Ovary (tissue), 9 donors: ENCODE data around the gene MED14. TPM values are rescaled to one million over a fixed set of nuclear protein-coding genes. Genes with fewer than 3 reads are reported as not detected.

ENCODE experiments used
- DNase-seq, 5 donors: peaks; one replicate each; pipeline ENCODE4 v3.0.0-alpha.2; 2019 to 2020
- H3K27ac ChIP-seq, 2 donors: fragments of 200-600 bp; one replicate each; pipeline versions ENCODE4 v1.5.1 to v1.8.0; 2019 to 2022
- H3K27me3 ChIP-seq: fragments of 200-600 bp; one replicate; pipeline ENCODE4 v1.8.0; 2022
- H3K36me3 ChIP-seq: fragments of 200-600 bp; sonication (generic); one replicate; pipeline ENCODE4 v1.5.1; 2019
- H3K4me1 ChIP-seq: one replicate; pipeline ENCODE4 v1.8.1; 2013; ENCODE audit warnings: mild to moderate bottlenecking, moderate library complexity; ENCODE audit not compliant: insufficient read depth
- H3K4me3 ChIP-seq: fragments of 200-600 bp; sonication (generic); one replicate; pipeline ENCODE4 v1.5.1; 2017
- H3K9me3 ChIP-seq, 2 donors: fragments of 200-600 bp in 1 of 2; sonication (generic) in 1 of 2; one replicate each; pipeline versions ENCODE4 v1.5.1 to v1.8.1; 2013 to 2019; ENCODE audit warnings: mild to moderate bottlenecking in 1 of 2, moderate library complexity in 1 of 2
- CTCF ChIP-seq, 3 donors: fragments of 450-650 bp in 2 of 3; fragments of 200-600 bp in 1 of 3; IDR thresholded peaks; one replicate each; pipeline versions ENCODE4 v1.5.1 to v1.8.0; 2016 to 2022; ENCODE audit warnings: antibody characterized with exemption in 3 of 3, mild to moderate bottlenecking in 1 of 3
- EP300 ChIP-seq: sonication (generic); formaldehyde crosslinking; IDR thresholded peaks from one replicate; pipeline ENCODE4 v1.6.1; 2017; ENCODE audit warnings: antibody characterized with exemption
- POLR2A ChIP-seq: fragments of 450-650 bp; IDR thresholded peaks from one replicate; pipeline ENCODE4 v1.6.1; 2017; ENCODE audit warnings: antibody characterized with exemption, mild to moderate bottlenecking, moderate library complexity
- WGBS, 3 donors: extraction: QIAGEN DNeasy Blood & Tissue Kit in 1 of 3; methylation state at CpG; one replicate each; pipeline versions ENCODE4 v1.1.5 to v1.1.7; 2013 to 2017; 5-methylcytosine and 5-hydroxymethylcytosine counted together
- intact Hi-C, 4 donors: fragments of 100-400 bp; cut with DNase I; formaldehyde crosslinking; loops; one replicate each; pipeline versions ENCODE4 v1.11.0 to v1.15.1; 2022 to 2023
- polyA plus RNA-seq, 2 donors: library from polyadenylated mRNA; stranded (reverse); fragments of 200-250 nt in 1 of 2; fragments of 350-450 nt in 1 of 2; fragmentation: Illumina TruSeq in 1 of 2; extraction: RNeasy Lipid Tissue Mini Kit (QIAGEN cat#74804) in 1 of 2; gene quantifications; one replicate each; pipeline ENCODE4 v1.2.3, GENCODE V29; 2013 to 2014
- total RNA-seq, 7 donors: library from RNA; depleted of rRNA in 2 of 7; stranded (reverse); fragments of >200 nt in 2 of 7; fragmentation: NEBNext Ultra II Directional in 3 of 7; extraction: Animal tissue kit (Norgen Biotek cat#: 25700) in 3 of 7; gene quantifications; one replicate each; pipeline versions ENCODE4 v1.1.0 to v1.2.4, GENCODE V29; 2016 to 2023
- donor health status: DM: no; HTN: no; CAD: no; lungs with moderate emphysema.
- donor health status: DM: no; HTN: no; CAD: no.
- donor health status: Bipolar disorder and iron deficiency.
- donor health status: DM: yes; HTN: yes; CAD: no.
- donor health status: DM: no; HTN: no; CAD: no.
- donor health status: DM: yes; HTN: yes; CAD: no.

Gene MED14
- total and polyA plus RNA-seq, 9 donors: 12.1 to 41.5 (median 33.1) TPM

GRCh38 chrX:40722930-40723329 is 12.4 kb downstream of the MED14 start:
- intact Hi-C loops: no loop called here
- no peak for TF ChIP-seq EP300
- TF ChIP-seq POLR2A: no peak
- TF ChIP-seq CTCF (IDR thresholded peaks at IDR 0.05): no peak
- DNase-seq: no peak
- H3K36me3 ChIP-seq: no peaks in the 10 kb centered on the region
- H3K9me3 ChIP-seq: no peaks in the 10 kb centered on the region
- 62 to 69% (median 63%) methylated on average over 1 of the region's 1 CpG for WGBS, 3 donors
- H3K27ac ChIP-seq: no peak overlapping the region
- H3K4me3 ChIP-seq: no peak overlapping the region
- H3K27me3 ChIP-seq: no peaks in the 10 kb centered on the region
- no peaks in the 10 kb centered on the region for H3K4me1 ChIP-seq

GRCh38 chrX:40721489-40722106 is 13.7 kb downstream of the MED14 start:
- no peak overlapping the region for H3K27ac ChIP-seq
- 75 to 91% (median 84%) methylated on average over 3 of the region's 3 CpGs for WGBS, 3 donors
- no peaks in the 10 kb centered on the region for H3K36me3 ChIP-seq
- H3K4me1 ChIP-seq: no peaks in the 10 kb centered on the region
- no peaks in the 10 kb centered on the region for H3K9me3 ChIP-seq
- DNase-seq: no peak
- intact Hi-C loops: no loop called here
- no peak for TF ChIP-seq EP300
- no peak for TF ChIP-seq POLR2A
- no peak for TF ChIP-seq CTCF (IDR thresholded peaks at IDR 0.05)
- no peaks in the 10 kb centered on the region for H3K27me3 ChIP-seq
- H3K4me3 ChIP-seq: no peak overlapping the region

- H3K4me3 ChIP-seq: no peak overlapping the region
- no peak overlapping the region for H3K27ac ChIP-seq
- no peaks in the 10 kb centered on the region for H3K4me1 ChIP-seq
- WGBS, 3 donors: 88 to 98% (median 96%) methylated on average over 8 of the region's 8 CpGs
- H3K36me3 ChIP-seq: no peaks in the 10 kb centered on the region
- DNase-seq: no peak
- H3K9me3 ChIP-seq: no peaks in the 10 kb centered on the region
- no peaks in the 10 kb centered on the region for H3K27me3 ChIP-seq
- TF ChIP-seq POLR2A (no peak), EP300 (no peak)
- intact Hi-C loops: no loop called here
These were observed 14.6 kb downstream of the MED14 start for GRCh38 chrX:40720792-40721191.

GRCh38 chrX:40720339-40720738 is 15.0 kb downstream of the MED14 start:
- intact Hi-C loops: no loop called here
- TF ChIP-seq POLR2A (no peak), CTCF (IDR thresholded peaks at IDR 0.05) (no peak), EP300 (no peak)
- no peaks in the 10 kb centered on the region for H3K36me3 ChIP-seq
- no peak for DNase-seq
- no peaks in the 10 kb centered on the region for H3K27me3 ChIP-seq
- WGBS, 3 donors: 92 to 95% (median 94%) methylated on average over 4 of the region's 4 CpGs
- H3K4me3 ChIP-seq: no peak overlapping the region
- H3K4me1 ChIP-seq: no peaks in the 10 kb centered on the region
- H3K9me3 ChIP-seq: no peaks in the 10 kb centered on the region
- H3K27ac ChIP-seq: no peak overlapping the region

- TF ChIP-seq CTCF (IDR thresholded peaks at IDR 0.05) (no peak), POLR2A (no peak), EP300 (no peak)
- intact Hi-C loops: no loop called here
These were observed 15.6 kb downstream of the MED14 start for GRCh38 chrX:40719731-40720130.

More at GRCh38 chrX:40719731-40720130, 15.6 kb downstream of the MED14 start:
- DNase-seq: no peak
- H3K27me3 ChIP-seq: no peaks in the 10 kb centered on the region
- no peaks in the 10 kb centered on the region for H3K9me3 ChIP-seq
- no peaks in the 10 kb centered on the region for H3K4me1 ChIP-seq
- no peak overlapping the region for H3K4me3 ChIP-seq
- no peaks in the 10 kb centered on the region for H3K36me3 ChIP-seq
- H3K27ac ChIP-seq: no peak overlapping the region
